ENCODE results near the gene PRMT7.

The PRMT7 gene

GRCh38 chr16:68395167-68395786, 84.5 kb downstream of the PRMT7 start:
- no peak for DNase-seq (ENCODE audit: low read depth in 3 of 3)

- no peak for DNase-seq (ENCODE audit: low read depth in 3 of 3)
These were observed 85.0 kb downstream of the PRMT7 start for GRCh38 chr16:68395815-68396214.

GRCh38 chr16:68396481-68396880, 85.7 kb downstream of the PRMT7 start:
- DNase-seq (ENCODE audit: low read depth in 3 of 3), result peak in 2 of 3 experiments; percentile 24 to 31

GRCh38 chr16:68397710-68398201, 86.9 kb downstream of the PRMT7 start:
- no peak for DNase-seq (ENCODE audit: low read depth in 3 of 3)

- no peak for DNase-seq (ENCODE audit: low read depth in 3 of 3)
These were observed 88.6 kb downstream of the PRMT7 start for GRCh38 chr16:68399456-68399855.

GRCh38 chr16:68400083-68400923, 89.5 kb downstream of the PRMT7 start:
- DNase-seq (ENCODE audit: low read depth in 3 of 3), result no peak

GRCh38 chr16:68400924-68401460, 90.2 kb downstream of the PRMT7 start:
- no peak for DNase-seq (ENCODE audit: low read depth in 3 of 3)

- DNase-seq (ENCODE audit: low read depth in 3 of 3), result no peak
These were observed 91.3 kb downstream of the PRMT7 start for GRCh38 chr16:68401871-68402747.

GRCh38 chr16:68402748-68403040, 91.9 kb downstream of the PRMT7 start:
- no peak for DNase-seq (ENCODE audit: low read depth in 3 of 3)

- no peak for DNase-seq (ENCODE audit: low read depth in 3 of 3)
These were observed 92.4 kb downstream of the PRMT7 start for GRCh38 chr16:68403177-68403576.

- no peak for DNase-seq (ENCODE audit: low read depth in 3 of 3)
These were observed 92.9 kb downstream of the PRMT7 start for GRCh38 chr16:68403704-68404103.

GRCh38 chr16:68404736-68405345, 94.0 kb downstream of the PRMT7 start:
- no peak for DNase-seq (ENCODE audit: low read depth in 3 of 3)

- no peak for DNase-seq (ENCODE audit: low read depth in 3 of 3)
These were observed 95.8 kb downstream of the PRMT7 start for GRCh38 chr16:68406458-68407152.
